NCI-H2196 (cell line): ENCODE measurements around the gene GNAS.

Experiments
- DNase-seq: peaks from one replicate; lab custom pipeline; 2025; ENCODE audit not compliant: unreplicated experiment; lab: John Stamatoyannopoulos, UW

Gene GNAS

GRCh38 chr20:58877976-58878360, 25.5 kb downstream of the GNAS start:
- DNase-seq = no peak

DNA sequence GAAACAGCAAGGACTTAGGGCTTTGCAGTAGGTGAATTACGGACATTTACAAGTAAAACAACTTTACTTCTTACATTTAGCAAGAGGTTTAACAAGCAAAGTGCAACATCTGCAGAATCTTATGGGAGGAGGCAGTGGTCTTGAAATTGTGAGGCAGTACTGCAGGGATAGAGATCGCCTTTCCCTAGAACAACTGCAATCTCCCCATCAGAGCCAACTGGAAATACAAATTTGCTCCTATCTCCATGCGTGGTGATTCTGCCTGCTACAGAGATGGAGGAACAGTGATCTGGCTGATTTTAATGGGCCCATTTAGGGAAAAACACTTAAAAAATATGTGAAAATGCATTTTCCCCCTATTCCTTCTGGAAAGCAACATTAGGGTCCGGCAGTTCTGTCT, 25.9 kb downstream of the GNAS start:
- no peak for DNase-seq

DNA sequence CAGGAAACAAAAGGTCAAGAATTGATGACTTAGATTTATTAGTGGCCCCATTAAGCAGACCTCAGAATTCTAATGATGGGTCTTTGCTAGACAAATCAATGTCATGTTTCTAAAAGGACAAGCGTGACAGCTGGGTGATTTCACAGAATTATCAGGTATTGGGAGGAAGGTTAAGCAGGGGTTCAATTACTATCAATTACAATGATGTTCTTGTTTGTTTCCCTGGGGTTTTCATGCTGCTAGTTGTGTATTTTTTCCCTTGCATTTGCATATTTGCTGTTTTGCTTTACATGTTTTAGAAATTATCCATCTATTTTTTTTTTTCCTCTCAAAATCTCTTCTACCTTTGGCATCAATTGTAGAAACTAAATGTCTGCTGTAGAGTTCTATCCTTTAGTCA, 27.9 kb downstream of the GNAS start:
- no peak for DNase-seq

DNA sequence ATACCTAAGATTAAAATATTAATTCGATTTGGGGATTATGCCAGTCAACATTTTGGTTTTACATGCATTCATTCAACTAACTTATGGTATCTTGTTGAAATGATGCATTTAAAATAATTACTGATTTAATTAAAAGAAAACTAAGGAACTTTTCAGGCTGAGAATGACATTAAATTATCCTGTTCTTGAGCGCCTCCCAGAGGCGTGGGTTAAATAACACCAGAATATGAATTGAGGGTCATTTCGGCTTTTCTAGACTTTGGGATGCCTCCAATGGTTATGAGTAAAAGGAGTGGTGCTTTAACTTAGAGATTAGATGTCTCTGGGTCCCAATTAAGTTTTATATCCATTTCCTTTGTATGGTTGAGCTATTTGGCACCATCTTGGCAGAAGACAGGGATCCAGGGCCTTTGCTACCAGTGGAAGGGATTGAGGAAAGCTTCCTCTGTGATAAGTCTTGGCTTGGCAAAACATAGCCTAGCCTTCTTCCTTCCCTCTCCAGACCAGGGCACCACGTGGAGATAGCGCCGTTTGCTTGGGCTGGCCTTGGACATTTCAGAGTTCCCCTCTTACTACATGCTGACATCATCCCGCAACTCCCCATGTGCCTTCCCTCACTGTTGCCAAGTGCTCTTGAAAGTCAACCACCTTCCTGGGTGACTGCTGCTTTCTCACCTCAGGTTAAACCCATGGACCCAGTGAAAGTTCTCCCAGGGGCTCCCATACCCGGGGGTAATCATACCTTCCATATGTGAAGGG, 28.7 kb downstream of the GNAS start:
- DNase-seq = no peak

DNA sequence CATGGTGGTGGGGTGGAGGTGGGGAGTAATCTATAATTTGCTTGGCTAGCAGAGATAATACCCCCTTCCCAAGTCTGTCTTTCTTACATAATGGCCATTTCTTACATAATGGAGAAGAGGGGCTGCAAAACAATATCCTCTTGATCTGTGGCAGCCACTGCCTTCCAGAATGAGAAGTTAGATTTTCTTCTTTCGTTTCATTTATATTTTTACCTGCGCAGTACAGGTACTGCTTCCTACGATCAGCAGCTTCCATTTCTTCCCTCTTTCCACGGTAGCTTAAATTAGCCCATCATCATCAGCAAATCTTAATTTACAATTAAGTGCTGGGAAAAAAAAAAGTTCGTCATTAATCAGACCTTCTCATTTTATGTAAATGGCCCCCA, 30.2 kb downstream of the GNAS start:
- DNase-seq = no peak

GRCh38 chr20:58883241-58883691, 30.8 kb downstream of the GNAS start:
- DNase-seq = no peak

- no peak for DNase-seq
Measured at GRCh38 chr20:58884966-58885365, 32.5 kb downstream of the GNAS start.

DNA sequence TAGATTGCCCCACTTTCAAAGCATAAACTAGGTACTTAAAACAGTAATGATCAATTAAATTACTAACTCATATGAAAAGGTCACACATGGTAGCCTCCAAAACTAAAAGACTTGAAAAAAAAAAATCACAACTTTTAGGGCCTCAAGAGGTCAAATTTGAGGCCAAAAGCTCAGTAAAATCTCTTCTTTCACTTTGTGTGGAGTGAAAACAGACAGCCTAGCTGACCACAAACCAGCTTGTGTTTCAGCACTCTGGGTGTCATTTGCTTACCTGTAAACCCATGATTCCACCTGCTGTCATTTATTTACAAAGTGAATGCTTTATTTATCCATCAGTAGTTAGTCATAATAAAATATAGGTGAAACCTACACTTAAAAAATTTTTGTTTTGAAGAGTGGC, 34.0 kb downstream of the GNAS start:
- DNase-seq = no peak

GRCh38 chr20:58888103-58888502, 35.6 kb downstream of the GNAS start:
- DNase-seq = no peak

DNA sequence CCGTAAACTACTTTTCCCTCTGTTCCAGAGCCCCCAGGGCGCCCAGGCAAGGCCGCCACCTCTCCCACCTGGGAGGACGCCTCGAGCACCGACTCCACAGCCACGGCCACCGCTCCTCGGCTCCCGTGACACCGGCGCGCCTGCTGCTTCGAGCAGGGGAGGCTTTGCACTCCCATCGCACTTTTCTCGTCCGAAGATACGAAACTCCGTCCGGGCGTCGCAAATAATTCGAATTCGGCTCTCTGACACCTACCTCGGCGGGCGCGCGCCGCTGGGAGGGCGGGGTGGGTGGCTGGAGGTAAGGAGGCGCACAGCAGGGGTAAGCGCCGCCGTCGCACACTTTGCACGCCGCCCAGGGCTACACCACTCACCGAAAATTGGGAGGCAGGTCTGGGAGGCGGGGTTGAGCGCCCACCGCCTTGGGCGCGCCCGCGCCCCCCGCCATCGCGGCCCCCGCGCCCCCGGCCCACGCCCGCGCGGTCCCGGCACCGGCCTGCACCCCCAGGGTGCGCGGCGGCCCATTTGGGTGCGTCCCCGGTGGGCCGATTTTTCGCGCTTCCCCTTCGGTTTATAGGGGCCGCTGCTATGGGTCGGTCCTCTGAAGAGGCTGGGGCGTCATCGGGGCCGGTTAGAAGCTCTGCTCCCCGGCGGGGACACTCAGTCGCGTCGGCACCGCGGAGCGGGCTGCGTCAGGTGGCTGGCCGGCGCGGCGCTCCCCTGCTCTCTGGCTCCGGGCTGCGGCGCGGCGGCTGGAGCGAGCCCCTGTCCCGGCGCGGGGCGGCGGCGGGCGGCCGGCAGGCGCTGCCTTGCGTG, 36.2 kb downstream of the GNAS start:
- peak; percentile 61 for DNase-seq

- DNase-seq = no peak
Measured at GRCh38 chr20:58889334-58889760, 36.8 kb downstream of the GNAS start.

- no peak for DNase-seq
Measured at GRCh38 chr20:58889798-58890517, 37.4 kb downstream of the GNAS start.

DNA sequence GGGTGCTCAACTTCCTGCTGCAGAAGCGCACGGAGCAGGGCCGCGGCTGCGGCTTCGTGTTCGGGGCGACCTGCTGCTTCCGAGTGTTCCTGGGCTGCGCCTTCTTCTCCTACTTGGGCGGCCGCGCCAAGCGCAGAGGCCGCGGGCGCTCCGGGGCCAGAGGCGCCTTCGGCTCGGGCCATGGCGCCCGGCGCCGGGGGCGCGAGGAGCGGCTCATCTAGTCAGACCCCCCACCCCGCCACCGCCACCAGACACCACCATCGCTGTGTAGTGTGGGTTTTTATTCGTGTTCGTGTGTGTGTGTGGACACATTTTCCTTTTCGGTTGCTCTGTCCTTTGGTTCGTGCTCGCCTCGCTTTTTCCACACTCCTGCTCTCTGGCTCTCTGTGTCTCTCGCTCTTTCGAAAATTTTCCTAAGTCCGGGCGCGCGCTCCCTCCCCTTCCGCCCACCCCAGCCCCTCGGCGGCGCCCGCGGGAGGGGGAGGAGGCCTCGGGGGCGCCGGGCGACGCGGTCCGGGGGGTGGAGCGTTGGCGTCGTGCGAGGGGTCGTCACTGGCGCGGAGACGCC, 38.1 kb downstream of the GNAS start:
- peak; percentile 66 for DNase-seq

- peak; percentile 65 for DNase-seq
Measured at GRCh38 chr20:58891086-58891717, 38.7 kb downstream of the GNAS start.

GRCh38 chr20:58891718-58892140, 39.2 kb downstream of the GNAS start:
- DNase-seq = no peak

- peak; percentile 61 for DNase-seq
Measured at GRCh38 chr20:58892141-58892931, 39.8 kb downstream of the GNAS start.

GRCh38 chr20:58892932-58893224, 40.4 kb downstream of the GNAS start:
- DNase-seq = no peak

DNA sequence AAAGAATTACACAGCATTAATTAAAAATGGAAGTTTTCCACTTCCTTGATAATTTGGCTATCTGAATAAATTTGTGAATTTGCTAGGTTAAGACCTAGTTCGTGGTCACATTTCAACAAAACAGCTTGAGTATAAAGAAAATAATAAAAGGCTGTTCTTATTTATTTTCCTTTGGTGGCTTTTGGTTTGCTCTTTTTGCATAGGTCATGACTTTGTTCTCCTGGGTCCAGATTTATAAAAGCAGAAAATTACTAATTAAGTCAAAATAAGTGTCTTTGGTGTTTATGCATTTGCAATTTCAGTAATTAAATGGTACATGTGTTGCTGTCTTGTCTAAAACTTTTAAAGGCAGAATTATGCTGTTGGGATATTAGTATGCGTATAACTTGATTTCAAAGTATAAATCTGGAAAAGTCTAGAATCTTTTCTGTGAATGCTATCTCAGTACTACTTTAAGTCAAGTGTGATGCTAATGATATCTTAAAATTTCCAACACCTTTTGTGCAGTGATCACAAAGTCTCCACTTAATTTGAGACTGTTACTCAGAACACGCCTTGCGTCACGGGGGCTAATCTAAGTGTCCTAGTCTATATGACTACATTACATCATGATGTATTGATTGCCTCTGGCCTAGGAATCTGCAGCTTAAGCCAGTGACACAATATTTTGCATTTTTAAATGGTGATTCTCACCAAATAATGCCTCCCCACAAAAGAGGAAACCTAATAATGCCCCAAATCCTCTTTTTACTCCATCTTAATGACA, 41.0 kb downstream of the GNAS start:
- no peak for DNase-seq

DNA sequence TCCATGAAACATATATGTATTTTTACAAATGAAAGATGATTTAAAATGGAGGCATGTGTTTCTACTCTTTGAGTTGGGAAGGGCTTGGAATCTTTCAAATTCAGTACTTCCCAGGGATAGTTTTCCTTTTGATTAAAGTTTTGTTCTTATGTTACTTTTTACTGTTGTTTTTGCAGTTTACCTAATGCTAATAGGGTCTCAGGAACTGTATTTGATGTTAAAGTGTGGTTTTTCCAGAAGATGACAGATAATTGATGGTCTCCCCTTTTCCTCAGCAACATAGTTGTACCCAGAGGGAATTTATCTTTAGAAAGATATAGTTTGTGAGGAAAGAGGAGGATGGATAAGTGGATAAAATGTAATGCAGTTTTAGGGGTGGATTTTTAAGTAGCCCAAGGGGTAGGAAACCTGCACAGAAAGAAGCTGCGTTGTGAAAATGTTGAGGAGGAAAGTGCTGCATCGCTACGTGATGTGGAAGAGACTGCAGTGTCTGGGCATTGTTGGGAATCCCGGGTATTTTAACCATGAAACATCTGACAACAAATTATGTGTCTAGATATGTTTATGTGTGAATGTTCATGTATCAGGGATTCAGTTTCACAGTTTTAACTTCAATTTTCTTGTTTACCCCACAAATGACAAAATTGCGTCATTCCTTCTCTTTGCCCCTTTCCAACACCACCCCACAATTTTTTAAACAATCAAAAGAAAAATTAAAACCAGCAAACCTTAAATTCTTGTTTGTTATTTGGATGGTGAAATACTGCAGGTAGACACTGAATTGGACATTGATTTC, 42.3 kb downstream of the GNAS start:
- no peak for DNase-seq
